ENCODE measurements around the gene SMG6.

SMG6 gene

DNA sequence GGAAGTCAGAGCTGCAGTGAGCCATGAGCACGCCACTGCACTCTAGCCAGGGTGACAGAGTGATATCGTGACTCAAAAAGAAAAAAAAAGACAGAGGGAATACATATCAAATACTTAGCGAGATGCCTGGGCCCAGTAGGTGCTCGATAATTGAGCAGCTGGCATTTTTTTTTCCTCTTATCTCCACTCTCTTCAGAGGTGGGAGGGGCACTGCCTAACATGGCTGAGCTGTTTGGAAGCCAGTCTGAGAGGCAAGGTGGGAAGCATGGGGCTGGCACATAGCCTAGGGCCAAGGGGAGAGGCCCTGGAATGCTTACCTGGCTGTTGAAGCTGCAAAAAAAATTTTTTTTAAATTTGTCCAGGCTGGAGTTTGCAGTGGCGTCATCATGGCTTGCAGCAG is 210.2 kb downstream of the SMG6 start:
- DNase-seq, result no peak

- DNase-seq, result no peak
These were observed 211.3 kb downstream of the SMG6 start for GRCh38 chr17:2092253-2092652.

GRCh38 chr17:2090804-2091534 is 212.6 kb downstream of the SMG6 start:
- no peak for DNase-seq

DNA sequence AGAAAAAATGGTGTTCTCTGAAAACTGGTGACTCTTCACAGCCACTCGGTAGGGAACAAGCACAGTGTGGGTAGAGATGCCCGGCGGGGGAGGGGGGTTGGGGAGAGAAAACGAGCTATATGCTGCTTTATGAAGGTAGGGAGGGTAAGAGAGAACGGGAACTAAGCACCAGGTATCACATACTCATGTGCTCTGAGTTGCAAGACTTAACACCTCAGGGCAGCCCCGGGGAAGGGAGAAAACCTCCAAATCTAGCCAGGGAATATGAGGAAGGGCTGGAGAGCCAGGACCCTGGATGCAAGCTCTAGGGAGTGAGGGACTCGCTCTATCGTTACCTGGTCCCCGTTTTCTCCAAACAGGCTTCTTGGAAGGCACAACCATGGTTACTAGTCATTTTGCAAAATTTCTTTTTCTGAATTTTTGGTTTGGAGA is 213.4 kb downstream of the SMG6 start:
- DNase-seq, result no peak

- no peak for DNase-seq
These were observed 214.6 kb downstream of the SMG6 start for GRCh38 chr17:2089021-2089422.

DNA sequence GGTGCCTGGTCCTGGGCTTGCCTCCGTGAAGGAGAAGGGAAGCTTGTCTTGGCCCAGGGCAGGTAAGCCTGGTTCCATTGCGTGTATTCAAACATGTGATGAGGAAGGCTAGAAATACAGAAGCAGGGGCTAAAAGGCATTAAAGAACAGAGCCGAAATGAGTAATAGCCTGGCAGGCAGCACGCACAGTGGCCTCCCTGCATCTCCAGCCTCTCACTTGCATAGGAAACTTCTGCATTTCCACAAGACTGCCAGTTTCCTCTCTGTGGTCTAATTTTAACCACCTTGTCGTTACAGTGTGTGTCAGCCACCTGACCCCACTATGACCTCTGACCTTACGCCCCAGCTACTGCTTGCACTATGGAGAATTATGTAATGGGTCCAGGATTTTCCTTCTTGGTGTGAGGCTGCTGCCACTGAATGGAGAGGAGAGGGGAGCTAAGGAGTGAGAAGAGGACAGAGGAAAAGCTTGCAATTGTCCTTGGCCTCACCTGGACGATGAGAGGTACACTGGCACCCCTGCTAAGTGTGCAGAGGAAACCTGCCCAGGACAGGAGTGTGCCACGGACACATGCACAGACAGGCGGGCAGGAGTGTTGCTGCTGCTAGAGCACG is 215.9 kb downstream of the SMG6 start:
- DNase-seq, result peak; percentile 74

- DNase-seq, result no peak
These were observed 217.3 kb downstream of the SMG6 start for GRCh38 chr17:2086306-2086705.

DNA sequence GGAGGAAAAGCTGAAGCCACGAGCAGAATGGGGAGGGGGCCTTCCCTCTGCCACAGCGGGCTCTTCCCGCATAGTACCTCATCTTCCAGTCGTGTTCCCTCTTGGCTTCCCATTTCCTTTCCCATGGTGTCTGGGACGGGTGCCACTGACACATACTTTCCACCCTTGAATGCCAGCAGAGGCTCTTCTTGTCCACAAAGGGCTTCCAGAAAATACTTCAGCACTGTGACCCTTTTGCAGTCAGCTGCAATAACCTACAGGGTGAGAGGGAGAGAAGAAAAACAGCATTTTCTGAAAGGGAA is 218.0 kb downstream of the SMG6 start:
- no peak for DNase-seq

DNA sequence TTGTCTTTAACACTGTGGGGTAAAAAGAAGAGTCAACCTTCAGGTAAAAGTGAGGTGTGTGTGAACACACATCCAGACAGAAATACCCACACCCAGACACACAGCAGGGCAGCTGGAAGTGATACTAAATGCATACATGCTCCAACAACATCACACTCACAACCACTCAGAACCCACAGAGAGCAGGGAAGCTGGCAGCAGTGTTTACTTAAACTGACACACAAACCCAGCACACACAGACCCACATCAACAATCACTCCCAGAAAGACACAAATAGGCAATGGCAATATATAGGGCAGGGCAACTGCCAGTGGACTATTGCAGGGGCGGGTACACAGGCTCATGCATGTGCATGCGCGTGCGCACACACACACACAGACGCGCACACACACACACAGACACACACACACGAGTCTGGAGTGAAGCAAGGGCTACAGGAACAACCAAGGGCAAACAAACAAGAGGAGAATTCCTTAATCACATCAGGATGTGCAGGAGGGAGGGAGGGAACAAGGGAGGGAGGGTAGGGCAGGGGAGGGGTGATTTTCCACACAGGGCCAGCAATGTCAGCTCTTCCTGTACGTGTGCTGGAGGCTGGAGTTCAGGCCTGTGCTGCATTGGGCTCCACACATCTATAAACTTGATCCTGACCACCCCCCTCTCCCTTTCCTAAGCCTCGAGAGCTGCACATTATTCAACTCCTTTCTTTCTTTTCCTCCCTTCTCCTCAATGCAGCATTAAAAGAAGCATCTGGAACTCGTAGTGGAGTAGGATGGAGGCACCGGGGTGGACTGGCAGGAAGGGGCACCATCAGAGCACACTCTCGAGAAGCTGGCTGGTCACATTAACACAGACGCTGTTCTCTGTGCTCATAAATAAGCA is 218.6 kb downstream of the SMG6 start:
- DNase-seq, result no peak

DNA sequence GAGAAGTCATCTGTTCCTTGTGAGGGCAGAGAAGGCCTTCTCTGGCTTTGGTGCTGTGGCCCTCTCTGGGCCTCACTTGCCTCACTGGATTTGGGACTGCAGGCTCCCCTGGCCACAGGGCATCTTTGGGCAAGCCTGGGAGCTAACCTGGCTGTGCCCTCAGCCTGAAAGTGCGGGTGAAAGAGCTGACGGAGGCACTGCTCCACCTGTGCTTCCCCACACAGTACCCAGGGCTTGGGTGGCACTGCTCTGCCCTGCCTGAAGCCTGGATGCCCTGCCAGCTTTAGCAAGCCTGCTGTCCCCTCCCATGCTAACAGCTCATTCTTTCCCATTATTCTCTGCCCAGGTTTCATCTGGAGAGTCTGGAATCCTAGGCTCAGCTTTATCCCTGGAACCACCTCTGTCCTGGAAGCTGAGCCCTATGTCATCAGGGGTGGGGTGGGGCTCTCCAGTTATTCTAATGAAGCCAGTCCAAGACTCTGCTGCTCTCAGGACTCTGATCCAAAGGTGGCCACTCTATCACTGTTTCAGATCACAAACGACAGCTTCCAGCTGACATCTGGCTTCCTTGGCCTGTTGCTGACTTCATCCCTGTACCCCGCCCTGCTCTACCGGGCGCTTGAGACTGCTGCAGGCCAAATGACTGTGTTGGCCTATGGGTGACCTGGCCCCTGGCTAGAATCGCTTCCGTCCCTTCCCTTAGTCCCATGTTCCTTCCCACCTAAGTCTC is 219.4 kb downstream of the SMG6 start:
- no peak for DNase-seq

DNA sequence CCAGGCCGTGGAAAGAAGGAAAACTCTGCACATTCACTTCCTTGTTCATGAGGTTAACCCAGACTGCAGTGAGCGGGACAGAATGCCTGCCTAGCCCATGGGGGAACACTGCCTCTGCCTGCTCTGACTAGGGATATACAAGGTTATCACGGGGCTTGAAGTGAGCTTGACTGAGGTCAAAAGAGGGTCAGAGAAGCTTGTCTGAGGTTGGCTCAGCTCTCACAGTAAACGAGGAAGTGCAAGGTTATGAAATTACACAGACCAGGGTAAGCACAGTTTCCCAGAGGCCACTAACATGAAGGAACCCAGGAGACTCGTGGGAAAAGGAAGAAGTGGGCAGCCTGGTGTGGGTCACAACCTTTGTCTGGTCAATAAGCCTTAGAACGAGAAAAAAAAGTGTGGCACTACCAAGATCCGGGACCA is 220.0 kb downstream of the SMG6 start:
- peak; percentile 19 for DNase-seq

GRCh38 chr17:2082003-2082781 is 221.4 kb downstream of the SMG6 start:
- no peak for DNase-seq

DNA sequence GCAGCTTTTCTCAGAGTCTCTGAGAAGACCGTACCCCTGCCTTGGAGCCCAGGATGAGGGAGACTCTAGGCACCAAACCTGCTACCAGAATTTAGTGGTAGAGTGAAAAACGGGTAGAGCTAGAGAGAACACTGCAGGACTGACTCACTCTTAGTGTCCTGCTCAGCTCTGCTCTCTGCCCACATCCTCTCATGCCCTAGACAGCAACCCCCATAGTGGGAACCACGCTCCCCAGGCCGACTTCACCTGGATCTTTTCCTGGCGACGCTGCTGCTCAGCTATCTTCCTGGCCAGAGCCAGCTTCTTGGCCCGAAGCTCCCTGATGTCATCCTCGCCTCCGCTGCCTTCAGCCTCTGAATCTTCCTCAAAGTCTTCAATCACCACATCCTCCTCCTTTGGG is 222.0 kb downstream of the SMG6 start:
- DNase-seq, result no peak

DNA sequence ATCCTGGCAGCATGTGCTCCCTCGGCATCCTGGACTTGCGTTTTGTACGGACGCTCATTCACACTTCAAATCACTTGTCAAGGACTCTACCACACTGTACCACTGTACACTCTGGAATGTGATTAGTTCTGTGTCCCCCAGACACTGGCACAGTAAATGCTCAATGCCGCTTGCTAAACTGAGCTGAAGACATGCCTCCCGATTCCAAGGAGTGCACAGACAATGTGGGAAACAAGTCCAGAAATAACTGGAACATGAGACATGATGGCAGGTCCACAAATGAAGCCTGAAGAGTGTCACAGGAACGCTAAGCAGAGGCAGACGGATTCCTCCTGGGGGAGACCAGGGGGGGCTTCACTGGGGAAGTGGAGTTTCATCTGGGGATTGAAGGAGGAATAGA is 226.5 kb downstream of the SMG6 start:
- no peak for DNase-seq

- DNase-seq, result no peak
These were observed 227.2 kb downstream of the SMG6 start for GRCh38 chr17:2076087-2076984.

DNA sequence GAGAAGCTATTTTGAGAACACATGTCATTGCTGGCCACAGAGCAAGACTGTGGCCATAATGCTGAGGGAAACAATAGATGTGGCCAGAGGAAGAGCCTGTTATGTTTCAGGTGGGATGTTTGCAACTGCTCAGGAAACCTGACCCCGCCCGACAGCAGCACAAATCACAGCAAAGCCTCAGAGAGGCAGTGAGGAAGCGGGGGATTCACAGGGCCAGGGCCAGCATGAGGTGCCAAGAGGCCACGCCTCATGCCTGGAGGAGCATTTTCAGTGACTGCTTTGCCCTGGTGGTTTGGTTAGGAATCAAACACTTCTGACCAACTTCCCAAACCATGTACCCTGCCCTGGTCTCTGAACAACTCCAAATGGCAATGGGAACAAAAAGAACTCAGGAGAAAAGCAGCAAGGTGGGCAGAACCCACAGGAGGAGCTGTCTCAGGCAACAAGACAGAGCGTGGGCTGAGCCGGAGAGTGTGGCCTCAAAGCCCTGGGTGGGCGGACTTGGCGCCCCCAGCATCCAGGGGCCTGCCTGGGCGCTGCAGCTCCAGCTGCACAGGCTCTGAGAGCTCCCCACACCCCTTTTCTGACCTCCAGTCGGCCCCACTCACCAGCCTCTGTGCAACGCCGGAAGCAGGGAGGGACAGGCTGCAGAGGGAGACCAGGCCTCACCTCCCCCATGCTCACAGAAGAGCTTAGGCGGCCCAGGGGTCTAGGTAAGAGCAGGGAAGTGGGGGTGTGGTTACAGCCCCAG is 228.1 kb downstream of the SMG6 start:
- no peak for DNase-seq

DNA sequence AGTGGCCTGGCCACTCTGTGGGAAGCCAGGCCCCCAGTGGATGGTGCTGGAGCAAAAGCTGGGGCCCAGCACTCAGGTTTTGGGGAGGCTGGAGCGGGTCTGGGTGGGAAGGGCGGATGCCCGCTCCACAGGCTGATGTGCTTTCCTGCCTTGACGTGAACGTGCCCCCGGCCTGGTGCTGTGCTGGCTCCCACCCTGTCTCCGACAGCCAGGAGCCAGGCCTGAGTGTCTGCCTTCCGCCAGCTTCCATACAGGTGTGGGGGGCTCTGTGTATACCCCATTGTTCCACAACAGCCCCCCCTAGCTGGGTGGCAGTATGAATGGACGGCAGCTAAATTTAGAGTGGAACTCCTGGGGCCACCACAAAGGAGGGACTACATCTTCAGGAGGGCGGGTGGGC is 228.7 kb downstream of the SMG6 start:
- no peak for DNase-seq

DNA sequence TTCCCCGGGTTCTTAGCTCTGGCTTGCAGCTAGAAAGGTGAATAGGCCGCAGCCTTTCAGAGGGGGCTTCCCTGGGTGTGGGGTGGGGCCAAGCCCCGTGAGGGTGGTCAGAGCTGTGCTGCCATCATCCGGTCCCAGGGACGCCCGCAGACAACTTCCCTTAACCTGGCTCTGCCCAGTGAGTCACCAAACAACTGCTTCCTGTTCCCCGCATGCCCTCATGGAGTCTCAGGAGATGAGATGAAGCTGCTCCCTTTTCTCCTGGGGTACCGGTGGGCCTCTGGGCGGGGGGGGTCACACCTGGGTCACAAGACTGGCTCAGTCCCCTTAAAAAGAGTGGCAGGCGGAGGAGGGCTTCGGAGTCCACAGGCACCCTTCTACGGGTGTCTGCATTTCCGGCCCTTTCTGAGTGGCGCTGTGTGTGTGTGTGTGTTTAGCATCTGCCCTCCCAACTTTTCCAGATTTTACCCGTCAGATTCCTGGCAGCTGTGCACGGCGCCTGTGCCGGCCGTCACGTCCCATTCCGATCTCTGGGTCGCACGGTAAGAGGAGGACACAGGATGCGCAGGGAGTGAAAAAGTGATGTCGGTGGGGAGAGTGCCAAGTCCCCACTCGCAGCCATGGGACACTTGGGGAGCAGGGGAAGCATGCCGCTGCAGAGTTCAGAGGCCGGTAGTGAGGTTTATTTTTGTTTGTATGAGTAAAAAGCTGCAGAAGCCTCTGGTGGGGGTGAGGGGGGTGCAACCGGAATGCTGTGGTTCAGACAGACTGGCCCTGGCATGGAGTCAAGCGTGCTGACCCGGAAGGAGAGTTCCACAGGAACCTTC is 231.9 kb downstream of the SMG6 start:
- no peak for DNase-seq

- DNase-seq, result no peak
These were observed 232.6 kb downstream of the SMG6 start for GRCh38 chr17:2071024-2071385.

Data from RPMI8226 (cell line).